ENCODE measurements around the gene PLEKHN1. TPM values are rescaled to one million over a fixed set of nuclear protein-coding genes. Genes with fewer than 3 reads are reported as not detected.

The PLEKHN1 gene
- total and polyA plus RNA-seq, 2 experiments from 2014 or later: 0.60 to 2.4 TPM

- Histone ChIP-seq H3K27me3 (peaks cover 40% of the 10 kb centered on the region), H3K4me2 (no peak overlapping the region), H2AFZ (no peak overlapping the region), H4K20me1 (ENCODE audit: insufficient read depth, poor library complexity, severe bottlenecking) (no peaks in the 10 kb centered on the region), H3K9me3 (ENCODE audit: low read depth) (no peaks in the 10 kb centered on the region), H3K27ac (no peak overlapping the region), H3K36me3 (replicated peaks; ENCODE audit: insufficient read depth, low read depth) (no peaks in the 10 kb centered on the region), H3K9me2 (replicated peaks; ENCODE audit: insufficient read depth) (no peaks in the 10 kb centered on the region), H3K79me2 (no peaks in the 10 kb centered on the region), H3K4me3 (no peak overlapping the region), H3K4me1 (ENCODE audit: insufficient read depth) (peaks cover 55% of the 10 kb centered on the region)
- 86% methylated on average over 14 of the region's 16 CpGs for WGBS (ENCODE audit: low lambda C conversion rate, missing lambda C conversion rate)
- TF ChIP-seq EZH2phosphoT487 (IDR thresholded peaks at IDR 0.05; ENCODE audit: low read depth, severe bottlenecking, unreplicated experiment) (no peak), CTCF (IDR thresholded peaks at IDR 0.05; ENCODE audit: poor library complexity) (no peak), EZH2 (IDR thresholded peaks at IDR 0.05; ENCODE audit: borderline replicate concordance) (no peak)
- DNase-seq (ENCODE audit: low spot score): no peak
Observed at GRCh38 chr1:937521-937920, 28.8 kb upstream of the PLEKHN1 start.

GRCh38 chr1:938088-938683, 28.1 kb upstream of the PLEKHN1 start:
- no peaks in the 10 kb centered on the region for H3K36me3 ChIP-seq (replicated peaks; ENCODE audit: insufficient read depth, low read depth)
- no peaks in the 10 kb centered on the region for H4K20me1 ChIP-seq (ENCODE audit: insufficient read depth, poor library complexity, severe bottlenecking)
- no peaks in the 10 kb centered on the region for H3K9me2 ChIP-seq (replicated peaks; ENCODE audit: insufficient read depth)
- H3K79me2 ChIP-seq: no peaks in the 10 kb centered on the region
- no peaks in the 10 kb centered on the region for H3K9me3 ChIP-seq (ENCODE audit: low read depth)
- DNase-seq (ENCODE audit: low spot score): peak; percentile 60
- no peak overlapping the region for H3K4me2 ChIP-seq
- no peak overlapping the region for H3K27ac ChIP-seq
- H3K4me3 ChIP-seq: no peak overlapping the region
- TF ChIP-seq EZH2phosphoT487 (IDR thresholded peaks at IDR 0.05; ENCODE audit: low read depth, severe bottlenecking, unreplicated experiment) (no peak), CTCF (IDR thresholded peaks at IDR 0.05; ENCODE audit: poor library complexity) (peak; percentile 49), EZH2 (IDR thresholded peaks at IDR 0.05; ENCODE audit: borderline replicate concordance) (no peak)
- peaks cover 57% of the 10 kb centered on the region for H3K4me1 ChIP-seq (ENCODE audit: insufficient read depth)
- 75% methylated on average over 11 of the region's 15 CpGs for WGBS (ENCODE audit: low lambda C conversion rate, missing lambda C conversion rate)
- no peak overlapping the region for H2AFZ ChIP-seq
- H3K27me3 ChIP-seq: peaks cover 38% of the 10 kb centered on the region

- no peaks in the 10 kb centered on the region for H4K20me1 ChIP-seq (ENCODE audit: insufficient read depth, poor library complexity, severe bottlenecking)
- H3K79me2 ChIP-seq: no peaks in the 10 kb centered on the region
- no peak overlapping the region for H3K4me2 ChIP-seq
- no peak overlapping the region for H3K4me3 ChIP-seq
- H2AFZ ChIP-seq: no peak overlapping the region
- no peaks in the 10 kb centered on the region for H3K9me2 ChIP-seq (replicated peaks; ENCODE audit: insufficient read depth)
- no peak for TF ChIP-seq EZH2phosphoT487 (IDR thresholded peaks at IDR 0.05; ENCODE audit: low read depth, severe bottlenecking, unreplicated experiment)
- no peak for TF ChIP-seq EZH2 (IDR thresholded peaks at IDR 0.05; ENCODE audit: borderline replicate concordance)
- TF ChIP-seq CTCF (IDR thresholded peaks at IDR 0.05; ENCODE audit: poor library complexity): no peak
- 71% methylated on average over 29 of the region's 30 CpGs for WGBS (ENCODE audit: low lambda C conversion rate, missing lambda C conversion rate)
- H3K27ac ChIP-seq: no peak overlapping the region
- peaks cover 32% of the 10 kb centered on the region for H3K27me3 ChIP-seq
- H3K9me3 ChIP-seq (ENCODE audit: low read depth): no peaks in the 10 kb centered on the region
- no peak for DNase-seq (ENCODE audit: low spot score)
- H3K4me1 ChIP-seq (ENCODE audit: insufficient read depth): peaks cover 55% of the 10 kb centered on the region
- no peaks in the 10 kb centered on the region for H3K36me3 ChIP-seq (replicated peaks; ENCODE audit: insufficient read depth, low read depth)
Observed at GRCh38 chr1:938711-939489, 27.4 kb upstream of the PLEKHN1 start.

All from hepatocyte (in vitro differentiated cells).